Ishikawa (cell line): ENCODE measurements around the gene ELMOD3.

Experiments
- CREB1 ChIP-seq: IDR thresholded peaks from 2 replicates; pipeline ENCODE4 v1.6.1; 2012; ENCODE audit warnings: low read depth
- RAD21 ChIP-seq: IDR thresholded peaks from 2 replicates; pipeline ENCODE4 v1.6.1; 2012; ENCODE audit warnings: low read depth
- TEAD4 ChIP-seq: IDR thresholded peaks from 2 replicates; pipeline ENCODE4 v1.6.1; 2012
- TF ChIP-seq, protein P1 (sequence below): IDR thresholded peaks from 2 replicates; pipeline ENCODE4 v1.6.1; 2012; ENCODE audit warnings: low read depth, mild to moderate bottlenecking
- TF ChIP-seq, protein P2 (sequence below): IDR thresholded peaks from 2 replicates; pipeline ENCODE4 v1.6.1; 2012

DNA sequence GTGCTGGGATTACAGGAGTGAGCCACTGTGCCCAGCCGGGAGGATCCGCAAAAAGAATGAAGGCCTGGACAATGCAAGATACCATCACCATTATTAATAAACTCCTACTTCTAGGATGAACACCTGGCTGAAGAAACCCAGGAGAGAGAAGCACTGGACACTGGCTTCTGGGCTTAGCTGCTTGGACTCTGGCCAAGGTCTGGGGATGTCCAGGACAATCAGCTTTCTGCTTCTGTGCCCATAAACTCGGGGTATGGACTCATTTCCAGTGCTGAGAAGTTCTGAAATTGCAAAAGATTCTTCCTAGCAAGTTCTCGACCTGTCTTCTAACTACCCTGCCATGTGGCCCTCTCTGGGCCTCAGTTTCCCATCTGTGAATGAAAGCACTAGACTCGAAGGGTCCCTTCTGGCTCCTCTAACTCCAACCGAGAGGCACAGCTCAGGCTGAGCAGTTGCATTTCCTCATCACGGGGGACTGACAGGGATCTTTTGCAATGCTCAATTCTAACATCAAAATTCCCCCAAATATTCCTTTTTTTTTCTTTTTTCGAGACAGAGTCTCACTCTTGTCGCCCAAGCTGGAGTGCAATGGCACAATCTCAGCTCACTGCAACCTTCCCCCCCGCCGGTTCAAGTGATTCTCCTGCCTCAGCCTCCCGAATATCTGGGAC, 61.5 kb downstream of the ELMOD3 start:
- TF ChIP-seq, protein P1, sequence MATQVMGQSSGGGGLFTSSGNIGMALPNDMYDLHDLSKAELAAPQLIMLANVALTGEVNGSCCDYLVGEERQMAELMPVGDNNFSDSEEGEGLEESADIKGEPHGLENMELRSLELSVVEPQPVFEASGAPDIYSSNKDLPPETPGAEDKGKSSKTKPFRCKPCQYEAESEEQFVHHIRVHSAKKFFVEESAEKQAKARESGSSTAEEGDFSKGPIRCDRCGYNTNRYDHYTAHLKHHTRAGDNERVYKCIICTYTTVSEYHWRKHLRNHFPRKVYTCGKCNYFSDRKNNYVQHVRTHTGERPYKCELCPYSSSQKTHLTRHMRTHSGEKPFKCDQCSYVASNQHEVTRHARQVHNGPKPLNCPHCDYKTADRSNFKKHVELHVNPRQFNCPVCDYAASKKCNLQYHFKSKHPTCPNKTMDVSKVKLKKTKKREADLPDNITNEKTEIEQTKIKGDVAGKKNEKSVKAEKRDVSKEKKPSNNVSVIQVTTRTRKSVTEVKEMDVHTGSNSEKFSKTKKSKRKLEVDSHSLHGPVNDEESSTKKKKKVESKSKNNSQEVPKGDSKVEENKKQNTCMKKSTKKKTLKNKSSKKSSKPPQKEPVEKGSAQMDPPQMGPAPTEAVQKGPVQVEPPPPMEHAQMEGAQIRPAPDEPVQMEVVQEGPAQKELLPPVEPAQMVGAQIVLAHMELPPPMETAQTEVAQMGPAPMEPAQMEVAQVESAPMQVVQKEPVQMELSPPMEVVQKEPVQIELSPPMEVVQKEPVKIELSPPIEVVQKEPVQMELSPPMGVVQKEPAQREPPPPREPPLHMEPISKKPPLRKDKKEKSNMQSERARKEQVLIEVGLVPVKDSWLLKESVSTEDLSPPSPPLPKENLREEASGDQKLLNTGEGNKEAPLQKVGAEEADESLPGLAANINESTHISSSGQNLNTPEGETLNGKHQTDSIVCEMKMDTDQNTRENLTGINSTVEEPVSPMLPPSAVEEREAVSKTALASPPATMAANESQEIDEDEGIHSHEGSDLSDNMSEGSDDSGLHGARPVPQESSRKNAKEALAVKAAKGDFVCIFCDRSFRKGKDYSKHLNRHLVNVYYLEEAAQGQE: no peak
- TF ChIP-seq, protein P2, sequence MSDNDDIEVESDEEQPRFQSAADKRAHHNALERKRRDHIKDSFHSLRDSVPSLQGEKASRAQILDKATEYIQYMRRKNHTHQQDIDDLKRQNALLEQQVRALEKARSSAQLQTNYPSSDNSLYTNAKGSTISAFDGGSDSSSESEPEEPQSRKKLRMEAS: no peak
- TF ChIP-seq CREB1 (no peak), RAD21 (no peak), TEAD4 (no peak)
